NCI-H446 treated with DMSO at 0.1 percent for 48 hours (cell line): ENCODE data around the gene TMEM176B.
"Not testable (repeated sequence)": the region's sequence is repeated elsewhere in the genome, so short reads cannot be mapped to it uniquely, and the experiment has no call there.

Source experiments
- DNase-seq: peaks from one replicate; lab custom pipeline; 2025; lab: John Stamatoyannopoulos, UW

The TMEM176B gene

DNA sequence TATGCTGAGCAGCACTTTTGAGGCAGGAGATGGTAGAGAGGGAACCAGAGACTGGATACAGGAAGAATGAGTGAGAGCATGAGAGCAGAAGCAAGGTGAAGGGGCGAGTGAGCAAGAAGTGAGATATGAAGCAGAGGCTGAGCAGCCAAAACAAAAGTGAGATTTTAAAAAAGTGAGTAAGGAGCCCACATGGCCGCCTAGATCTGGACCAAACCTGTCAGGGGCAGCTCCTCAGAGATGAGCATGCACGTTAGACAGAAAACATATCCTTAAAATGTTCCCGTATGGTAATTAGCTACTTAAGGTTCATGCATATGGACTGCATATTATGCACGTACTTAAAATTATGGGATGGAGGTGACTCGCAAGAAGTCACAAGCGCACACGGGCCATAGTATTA, 22.9 kb upstream of the TMEM176B start:
- DNase-seq, result no peak

- DNase-seq, result no peak
Observed at GRCh38 chr7:150820578-150821198, 20.5 kb upstream of the TMEM176B start.

DNA sequence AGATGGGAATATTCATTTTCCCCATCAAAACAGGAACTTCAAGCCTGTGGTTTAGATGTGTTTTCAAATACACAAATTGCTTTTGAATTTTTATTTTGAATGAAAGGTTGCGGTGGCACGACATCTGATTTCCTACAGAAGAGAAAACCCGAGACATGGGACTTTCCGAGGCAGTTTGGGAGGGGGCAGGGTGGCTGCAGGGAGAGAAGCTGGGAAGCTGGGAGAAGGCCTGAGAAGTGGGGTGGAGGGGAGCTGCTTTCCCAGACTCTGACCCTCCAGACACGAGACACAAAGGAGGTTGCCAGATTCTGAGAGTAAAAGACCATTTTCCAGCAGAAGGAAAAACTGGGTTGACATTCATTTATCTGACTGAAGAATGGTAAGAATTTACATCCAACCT, 20.0 kb upstream of the TMEM176B start:
- no peak for DNase-seq

GRCh38 chr7:150818971-150819370, 18.8 kb upstream of the TMEM176B start:
- DNase-seq, result no peak

- no peak for DNase-seq
Observed at GRCh38 chr7:150814328-150815001, 14.3 kb upstream of the TMEM176B start.

GRCh38 chr7:150807616-150808438, 7.7 kb upstream of the TMEM176B start:
- not testable (repeated sequence) for DNase-seq

GRCh38 chr7:150806863-150807262, 6.7 kb upstream of the TMEM176B start:
- no peak for DNase-seq

- DNase-seq, result no peak
Observed at GRCh38 chr7:150806454-150806853, 6.3 kb upstream of the TMEM176B start.

DNA sequence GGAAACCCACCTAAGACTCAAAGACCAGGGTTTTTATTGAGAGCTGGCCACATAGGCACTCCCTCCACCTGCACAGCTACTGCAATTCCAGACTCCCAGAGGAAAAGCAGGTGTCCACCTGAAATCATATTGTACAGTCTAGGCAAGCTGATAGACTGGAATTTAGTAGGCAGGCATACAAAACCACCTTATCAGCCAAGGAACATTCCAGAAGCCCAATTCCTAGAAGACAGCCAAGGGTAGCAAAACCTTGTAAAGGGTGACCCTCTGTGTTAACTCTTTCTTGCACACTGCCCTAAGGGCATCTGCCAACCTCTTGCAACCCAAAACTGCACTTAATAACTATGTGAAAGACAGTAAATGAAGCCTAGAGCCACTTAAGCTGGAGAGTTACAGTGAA, 5.7 kb upstream of the TMEM176B start:
- no peak for DNase-seq

DNA sequence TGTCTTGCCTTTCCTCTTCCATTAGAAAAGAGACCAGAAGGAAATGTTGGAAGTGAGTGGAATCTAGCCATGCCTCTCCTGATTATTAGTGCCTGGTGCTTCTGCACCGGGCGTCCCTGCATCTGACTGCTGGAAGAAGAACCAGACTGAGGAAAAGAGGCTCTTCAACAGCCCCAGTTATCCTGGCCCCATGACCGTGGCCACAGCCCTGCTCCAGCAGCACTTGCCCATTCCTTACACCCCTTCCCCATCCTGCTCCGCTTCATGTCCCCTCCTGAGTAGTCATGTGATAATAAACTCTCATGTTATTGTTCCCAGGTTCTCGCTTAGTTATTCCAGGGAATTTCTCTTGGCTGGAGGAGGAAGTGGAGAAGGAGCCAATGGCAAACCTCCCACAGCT, 4.6 kb upstream of the TMEM176B start:
- no peak for DNase-seq

DNA sequence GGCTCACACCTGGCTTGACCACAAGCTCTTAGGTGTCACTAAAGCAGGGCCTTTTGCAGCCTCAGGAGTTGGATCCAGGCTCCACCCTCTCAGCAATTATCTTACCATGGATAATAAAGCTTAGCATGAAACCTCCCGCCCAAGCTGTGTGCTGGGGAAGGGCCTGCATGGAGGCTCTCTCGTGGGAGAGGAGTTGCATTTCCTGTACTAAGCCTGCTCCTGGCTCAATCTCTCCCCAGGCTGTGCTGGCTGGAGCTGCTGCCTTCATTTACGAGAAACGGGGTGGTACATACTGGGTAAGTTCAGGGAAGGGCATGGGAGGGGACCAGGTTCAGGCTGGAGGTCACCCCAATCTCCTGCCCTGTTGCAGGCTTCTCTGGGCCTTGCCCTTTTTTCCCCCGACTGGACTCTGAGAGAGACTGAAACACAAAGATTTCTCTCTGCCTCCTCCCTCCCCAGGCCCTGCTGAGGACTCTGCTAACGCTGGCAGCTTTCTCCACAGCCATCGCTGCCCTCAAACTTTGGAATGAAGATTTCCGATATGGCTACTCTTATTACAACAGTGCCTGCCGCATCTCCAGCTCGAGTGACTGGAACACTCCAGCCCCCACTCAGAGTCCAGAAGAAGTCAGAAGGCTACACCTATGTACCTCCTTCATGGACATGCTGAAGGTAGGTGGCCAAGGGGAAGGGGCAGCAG, 3.1 kb upstream of the TMEM176B start:
- DNase-seq, result no peak

DNA sequence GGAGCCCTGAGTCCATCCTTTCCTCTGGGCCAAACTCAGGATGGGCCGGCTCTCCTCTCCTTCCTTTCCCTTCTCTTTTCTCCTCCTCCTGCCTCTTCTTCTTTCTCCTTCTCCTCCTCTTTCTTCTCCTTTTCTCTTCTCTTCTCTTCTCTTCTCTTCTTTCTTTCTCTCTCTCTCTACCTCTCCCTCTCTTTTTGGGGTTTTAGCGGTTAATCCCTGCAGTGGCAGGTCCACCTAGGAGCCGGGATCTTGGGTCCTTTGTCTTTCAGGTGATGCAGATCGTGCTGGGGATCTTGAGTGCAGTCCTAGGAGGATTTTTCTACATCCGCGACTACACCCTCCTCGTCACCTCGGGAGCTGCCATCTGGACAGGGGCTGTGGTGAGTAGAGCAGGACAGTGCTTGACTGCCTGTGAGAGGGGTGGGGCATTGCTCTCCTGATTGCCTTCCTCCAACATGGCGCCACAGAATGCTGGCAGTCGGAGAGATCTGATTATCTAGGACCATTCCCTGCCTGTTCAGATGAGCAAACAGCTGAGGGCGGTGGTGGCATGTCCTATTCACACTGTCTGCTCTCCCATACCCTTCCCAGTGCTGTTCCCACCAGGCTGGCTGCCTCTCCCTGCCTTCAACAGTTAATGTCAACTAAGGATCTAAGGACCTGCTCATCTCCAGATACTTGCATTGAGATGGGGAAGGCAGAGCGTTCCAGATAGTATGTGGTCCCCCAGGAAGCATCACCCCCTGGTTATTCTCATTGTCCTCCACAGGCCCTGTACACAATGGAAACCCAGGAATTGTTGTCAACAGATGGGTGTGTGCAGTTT, 2.0 kb upstream of the TMEM176B start:
- DNase-seq, result no peak

GRCh38 chr7:150801242-150801945, 1.2 kb upstream of the TMEM176B start:
- no peak for DNase-seq

DNA sequence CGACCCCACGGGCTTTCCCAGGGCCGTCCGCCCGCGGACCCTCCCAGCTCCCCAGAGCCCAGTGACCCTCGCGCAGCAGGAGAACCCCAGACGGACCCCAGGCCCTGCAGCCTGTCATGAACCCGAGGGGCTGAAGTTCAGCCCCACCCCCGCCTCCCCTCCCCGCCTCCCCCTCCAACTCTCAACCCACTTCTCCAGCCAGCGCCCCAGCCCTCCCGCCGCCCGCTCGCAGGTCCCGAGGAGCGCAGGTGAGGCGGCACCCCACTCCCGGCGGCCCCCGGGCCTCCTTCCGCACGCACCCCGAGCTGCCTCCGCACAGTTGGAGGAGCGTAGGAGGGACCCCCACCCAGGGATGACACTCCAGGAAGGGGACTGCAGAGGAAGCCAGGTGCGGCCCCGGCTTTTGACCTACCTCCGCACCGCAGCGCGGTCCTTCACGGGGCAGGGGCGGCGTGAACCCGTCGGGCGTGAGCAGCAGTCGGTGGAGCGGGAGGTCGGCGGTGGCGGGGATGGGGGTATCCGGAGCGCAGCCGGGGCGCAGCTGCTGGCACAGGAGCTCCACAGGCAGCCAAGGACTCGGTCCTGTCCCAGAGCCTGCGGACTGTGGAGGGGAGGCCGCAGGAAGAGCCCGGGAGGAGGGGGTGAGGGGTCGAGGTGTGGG, 547 bp upstream of the TMEM176B start, which contains the start of gene TMEM176A:
TMEM176A (plus strand) TSS at position 189 of the 661 bp plus-strand sequence. CDS start 782 bp downstream, outside the sequence.
- DNase-seq, result no peak

DNA sequence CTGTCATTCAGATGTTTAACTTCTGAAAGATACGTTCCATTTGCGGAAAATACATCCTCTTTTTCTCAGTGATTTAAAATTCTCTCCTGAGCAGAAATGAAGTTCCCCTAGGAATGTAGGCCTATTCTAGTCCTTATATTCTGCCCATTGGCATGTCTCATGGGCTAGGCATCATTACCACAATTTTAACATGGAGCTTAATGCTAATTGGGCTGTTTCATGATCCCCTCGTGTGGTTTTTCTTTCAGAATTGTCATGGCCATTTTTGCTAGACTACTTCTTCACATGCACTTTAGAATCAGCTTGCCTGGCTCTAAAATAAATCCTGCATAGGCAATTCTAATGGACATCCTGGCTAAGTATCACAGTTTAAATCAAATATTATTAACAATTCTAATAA, 1.0 kb downstream of the TMEM176B start:
- no peak for DNase-seq

GRCh38 chr7:150797661-150798060, 2.5 kb downstream of the TMEM176B start:
- no peak for DNase-seq

DNA sequence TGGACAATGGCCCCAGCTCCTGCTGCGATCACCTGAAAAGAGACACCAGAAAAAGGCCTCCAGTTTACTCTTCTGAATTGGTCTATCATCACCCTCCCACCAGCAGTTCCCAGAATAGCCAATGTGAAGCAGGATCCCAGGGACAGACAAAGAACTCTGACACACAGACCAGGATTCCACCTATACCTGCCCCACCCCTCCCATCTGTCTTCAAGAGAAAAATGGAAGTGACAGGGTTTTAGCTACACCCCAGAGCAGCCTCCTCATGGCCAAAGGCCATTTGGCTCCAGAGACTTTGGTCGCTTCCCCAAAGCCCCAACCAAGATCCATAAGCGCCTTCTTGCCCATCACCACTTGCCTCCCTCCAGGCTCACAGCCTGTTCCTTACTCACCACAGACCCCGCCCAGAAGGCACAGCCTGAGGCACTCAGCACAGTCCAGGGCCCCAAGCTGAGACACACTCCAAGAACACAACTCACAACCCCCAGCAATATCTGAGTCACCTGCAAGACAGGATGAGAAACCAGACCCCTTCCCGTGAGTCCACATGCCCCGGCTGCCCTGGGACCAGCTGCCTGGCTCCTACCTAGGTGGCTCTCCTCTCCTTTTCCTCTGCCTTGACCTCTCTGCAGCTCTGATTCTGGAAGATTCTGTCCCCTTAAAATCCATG, 6.5 kb downstream of the TMEM176B start:
- DNase-seq, result no peak

DNA sequence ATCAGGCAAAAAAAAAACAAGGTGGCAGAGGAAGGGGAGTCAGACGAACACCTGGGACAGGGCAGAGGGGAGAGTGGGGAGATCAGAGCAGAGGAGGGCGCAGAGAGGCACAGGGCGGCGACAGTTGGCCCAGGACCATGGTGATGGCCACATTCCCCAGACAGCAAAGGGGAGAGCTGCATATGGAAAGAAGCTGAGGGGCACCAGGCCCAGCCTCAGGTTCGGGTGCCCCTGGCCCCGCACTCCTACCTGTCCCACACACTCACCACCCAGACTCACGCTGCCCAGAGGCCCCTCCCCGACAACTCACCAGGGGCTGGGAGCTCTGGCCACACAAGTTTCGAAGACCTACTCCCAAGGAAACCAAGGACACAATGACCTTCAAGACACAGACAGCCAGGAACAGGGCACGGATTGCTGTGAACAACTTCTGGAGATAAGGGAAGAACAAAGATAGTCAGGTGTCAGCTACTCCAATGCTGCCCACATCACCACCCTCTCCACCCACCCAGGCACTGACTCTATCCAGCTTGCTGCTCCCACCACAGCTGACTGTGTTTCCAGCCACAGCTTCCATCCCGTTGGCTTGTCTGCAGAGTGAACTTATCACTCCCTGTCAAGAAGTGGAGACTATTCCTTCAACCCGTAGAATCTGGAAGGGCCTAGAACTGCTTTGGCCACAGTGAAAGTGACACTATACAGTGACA, 8.3 kb downstream of the TMEM176B start:
- no peak for DNase-seq

DNA sequence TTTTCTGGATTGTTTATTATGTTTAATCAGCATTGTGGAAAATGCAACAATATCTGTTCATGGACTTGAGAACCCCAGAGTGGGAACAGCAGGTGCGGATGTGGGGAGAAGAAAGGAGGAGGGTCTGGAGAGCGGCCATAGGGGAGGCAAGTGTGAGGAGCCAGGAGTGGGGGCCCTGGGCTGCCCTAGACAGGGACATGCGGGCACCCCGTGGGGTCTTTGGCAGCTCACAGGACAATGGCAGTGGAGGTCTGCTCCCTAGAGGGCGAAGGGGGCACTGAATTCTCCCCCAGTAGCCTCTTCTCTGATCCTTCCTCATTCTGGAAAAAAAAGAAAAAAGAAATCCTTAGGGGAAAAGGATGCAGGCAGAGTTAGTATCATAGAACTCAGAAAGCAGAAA, 8.9 kb downstream of the TMEM176B start:
- DNase-seq, result no peak
